Globus pallidus (tissue), 1 donor: ENCODE data around the gene GDF9.
A peak's percentile ranks its signal among the peaks of the same experiment; 100 is the strongest.

Experiments used
- DNase-seq: peaks from one replicate; pipeline ENCODE4 v3.0.0-alpha.2; 2015; ENCODE audit warnings: low spot score

The GDF9 gene

DNA sequence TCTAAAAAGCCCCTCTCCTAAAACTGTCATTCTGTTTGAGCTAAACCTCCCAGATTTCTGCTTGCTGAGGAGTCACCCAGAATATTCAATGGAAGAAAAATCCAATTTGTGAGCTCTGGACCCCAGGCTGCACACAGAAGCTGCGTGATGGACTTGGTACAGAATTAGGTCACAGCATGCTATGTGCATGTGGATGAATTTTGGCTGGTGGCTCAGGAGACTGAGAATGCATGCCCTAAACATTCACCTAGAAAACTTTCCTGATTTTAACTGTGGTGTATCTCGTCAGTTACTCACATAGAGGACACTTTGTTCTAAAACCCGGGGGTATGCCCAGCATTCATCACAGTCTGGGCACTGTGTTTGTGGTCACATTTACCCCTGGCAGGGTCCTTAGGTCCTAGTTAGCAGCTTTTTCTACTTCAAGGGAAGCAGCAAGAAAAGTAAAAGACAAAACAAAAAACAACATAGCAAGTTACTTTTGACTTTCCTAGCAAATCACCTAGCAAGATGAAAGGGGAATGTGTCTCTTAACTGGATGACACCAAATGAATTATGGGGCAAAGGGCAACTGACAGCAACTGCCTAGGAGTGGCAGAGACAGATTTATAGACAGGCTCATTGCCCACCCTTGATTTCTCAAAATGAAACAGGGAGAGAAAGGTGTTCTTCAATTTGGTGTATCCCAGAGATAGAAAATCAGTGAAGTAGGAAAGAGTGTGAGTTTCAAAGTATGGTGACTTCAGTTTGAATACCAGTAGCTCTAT lies 27.6 kb downstream of the GDF9 start:
- no peak for DNase-seq

DNA sequence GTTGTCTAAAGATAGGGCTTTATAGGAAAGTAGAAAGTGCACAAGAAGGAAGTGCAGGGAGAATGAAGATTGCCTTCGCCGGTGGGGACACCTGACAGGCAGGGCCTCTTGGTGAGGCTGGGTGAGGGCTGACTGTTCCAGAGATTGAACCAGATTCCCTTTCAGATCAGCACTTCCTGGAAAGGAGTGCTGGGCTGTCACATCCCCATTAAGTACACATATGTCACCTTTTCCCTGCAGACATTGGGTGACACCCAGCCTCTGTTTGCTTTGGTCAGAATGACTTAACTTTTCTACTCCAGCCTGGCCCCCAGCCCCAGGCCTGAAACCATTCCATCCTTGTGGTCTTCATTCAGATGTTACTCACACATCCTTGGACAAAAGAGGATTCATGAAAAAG lies 28.4 kb downstream of the GDF9 start:
- no peak for DNase-seq

DNA sequence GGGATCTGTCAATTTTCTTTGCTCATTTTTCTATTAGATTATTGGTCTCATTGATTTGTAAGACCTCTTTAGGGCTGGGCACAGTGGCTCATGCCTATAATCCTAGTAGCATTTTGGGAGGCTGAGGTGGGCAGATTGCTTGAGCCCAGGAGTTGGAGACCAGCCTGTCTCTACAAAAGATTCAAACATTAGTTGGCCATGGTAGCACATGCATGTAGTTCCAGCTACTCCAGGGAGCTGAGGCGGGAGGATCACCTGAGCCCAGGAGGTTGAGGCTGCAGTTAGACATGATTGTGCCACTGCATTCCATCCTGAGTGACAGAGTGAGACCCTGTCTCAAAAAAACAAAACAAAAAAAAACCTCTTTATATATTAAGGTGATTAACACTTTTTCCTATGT lies 29.4 kb downstream of the GDF9 start:
- DNase-seq = no peak

DNA sequence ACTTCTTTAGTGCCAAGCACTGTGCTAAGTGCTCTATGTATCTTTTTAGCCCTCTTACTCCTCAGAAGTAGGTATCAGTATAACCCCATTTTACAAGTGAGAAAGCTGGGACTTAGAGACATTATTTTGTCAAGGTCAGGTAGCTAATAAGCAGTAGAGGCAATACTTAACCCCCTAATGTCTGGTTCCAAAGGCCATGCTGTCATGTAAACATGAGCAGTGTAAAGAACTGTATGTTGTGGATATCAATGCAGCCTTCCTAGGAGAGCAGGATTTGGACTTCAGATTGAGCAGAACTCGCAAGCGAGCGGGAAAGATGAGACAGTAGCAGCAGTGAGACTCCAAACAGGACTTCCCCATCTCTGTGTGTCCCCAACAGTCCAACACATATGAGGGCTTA lies 32.2 kb downstream of the GDF9 start:
- DNase-seq = no peak

DNA sequence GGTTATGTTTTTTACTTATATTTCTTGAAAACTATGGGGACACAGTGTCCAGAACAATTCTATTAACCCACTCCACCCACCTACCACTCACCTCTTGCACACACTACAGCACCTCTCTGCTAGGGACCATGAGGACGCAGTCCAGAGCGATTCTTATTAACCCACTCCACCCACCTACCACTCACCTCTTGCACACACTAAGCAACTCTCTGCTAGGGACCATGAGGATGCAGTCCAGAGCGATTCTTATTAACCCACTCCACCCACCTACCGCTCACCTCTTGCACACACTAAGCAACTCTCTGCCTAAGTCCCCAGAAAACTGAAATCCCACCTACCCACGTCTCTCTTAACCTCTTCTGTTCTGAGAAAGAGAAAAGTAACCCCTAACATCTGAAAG lies 33.7 kb downstream of the GDF9 start:
- DNase-seq = no peak

DNA sequence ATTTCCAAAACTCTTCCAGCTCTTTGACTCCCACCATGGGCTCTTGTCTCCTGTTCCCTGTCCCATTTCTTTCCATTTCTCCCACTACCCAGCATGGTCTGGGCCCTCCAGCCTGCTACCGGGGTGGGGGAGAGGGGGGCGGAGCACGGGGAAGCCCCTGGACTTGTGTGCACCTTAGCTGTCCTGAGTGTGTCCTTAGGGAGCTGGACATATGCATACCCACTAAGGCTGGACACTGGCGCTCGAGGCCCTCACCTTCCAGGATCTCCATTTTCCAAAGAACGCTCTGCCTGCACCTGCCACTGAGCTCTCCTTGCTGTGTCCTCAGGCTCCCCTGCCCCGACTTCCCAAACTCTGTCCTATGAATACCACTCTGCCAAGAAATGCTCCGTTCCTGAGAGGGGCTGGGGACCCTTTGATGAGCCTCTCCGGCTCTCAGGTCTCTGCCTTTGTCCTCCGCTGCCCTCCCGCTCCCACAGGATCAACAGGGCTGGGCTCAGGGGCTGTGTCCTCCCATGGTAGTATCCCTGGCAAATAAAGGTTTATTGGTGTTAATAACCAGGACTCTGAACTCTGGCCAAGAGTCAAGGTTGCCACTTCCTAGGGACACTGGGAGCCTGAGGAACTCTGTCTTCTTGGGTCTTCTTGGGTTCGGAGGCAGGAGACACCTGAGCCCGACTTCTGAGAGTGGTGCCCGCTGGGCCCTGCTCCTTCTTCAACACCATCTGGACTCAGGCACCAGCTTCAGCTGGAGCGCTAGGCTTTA lies 35.0 kb downstream of the GDF9 start:
- DNase-seq = no peak

DNA sequence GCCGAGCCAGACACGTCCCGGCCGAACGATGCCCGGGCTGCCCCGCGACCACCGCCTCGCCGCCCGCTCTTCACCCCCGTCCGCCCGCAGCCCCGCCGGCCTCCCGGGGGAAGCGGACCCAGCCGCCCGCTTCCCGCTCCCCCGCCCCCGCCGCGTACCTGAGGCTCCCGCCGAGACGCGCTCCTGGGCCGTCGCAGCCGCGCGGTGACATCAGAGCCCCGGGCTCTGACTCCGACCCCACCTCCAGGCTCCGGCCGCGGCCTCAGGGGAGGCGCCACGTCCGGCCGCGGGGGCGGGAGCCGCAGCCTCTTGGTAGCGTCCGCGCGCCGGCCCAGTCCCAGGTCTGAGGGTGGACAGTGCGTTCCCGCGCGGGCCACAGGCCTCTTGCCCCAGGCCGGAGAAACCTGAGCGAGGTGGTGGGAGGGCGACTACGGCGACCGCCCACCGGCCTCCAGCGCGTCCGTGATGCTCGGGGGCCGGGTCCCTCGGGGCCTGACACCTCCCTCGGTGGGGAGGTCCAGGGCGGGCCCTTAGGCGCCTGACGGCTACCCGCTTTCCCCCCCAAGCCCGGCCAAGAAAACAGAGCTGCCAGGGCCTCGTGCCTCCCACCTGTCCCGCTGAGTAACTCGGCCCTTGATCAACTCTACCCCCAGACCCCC lies 35.7 kb downstream of the GDF9 start, which contains the start of gene SHROOM1:
SHROOM1 (minus strand) TSS at position 212 of the 659 bp plus-strand sequence. CDS start 4,507 bp downstream, outside the sequence.
- no peak for DNase-seq

DNA sequence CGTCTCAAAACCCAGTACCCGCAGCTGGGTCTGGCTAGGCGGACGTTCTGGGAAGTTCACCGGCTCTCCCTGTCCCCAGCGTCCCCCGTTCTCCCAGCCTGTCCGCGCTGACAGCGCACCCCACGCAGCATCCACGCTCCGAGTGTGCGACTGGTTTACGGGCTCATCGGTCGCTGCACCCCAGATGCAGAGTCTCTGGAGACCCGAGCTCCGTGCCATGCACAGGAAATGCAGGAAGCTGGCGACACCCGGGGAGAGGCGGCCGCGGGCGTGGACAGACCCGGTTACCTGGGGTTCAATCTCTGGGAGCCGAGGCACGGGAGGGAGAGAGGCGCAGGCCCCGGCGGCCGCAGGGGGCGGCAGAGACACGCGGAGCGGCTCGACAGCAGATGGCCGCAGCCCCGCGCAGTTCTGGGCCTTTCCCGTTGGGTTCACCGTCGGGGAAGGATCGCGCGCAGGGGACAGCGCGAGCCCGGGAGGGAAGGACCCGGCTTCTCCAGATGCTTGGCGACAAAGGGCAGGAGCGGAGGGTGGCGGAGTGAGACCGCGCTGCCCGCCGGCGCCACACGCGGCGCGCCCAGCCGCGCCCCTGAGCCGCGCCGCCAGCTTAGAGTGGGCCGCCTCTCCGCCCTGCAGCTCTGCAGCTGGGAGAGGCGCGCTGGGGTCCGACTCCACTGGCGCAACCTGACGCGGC lies 36.4 kb downstream of the GDF9 start:
- DNase-seq = peak; percentile 79

DNA sequence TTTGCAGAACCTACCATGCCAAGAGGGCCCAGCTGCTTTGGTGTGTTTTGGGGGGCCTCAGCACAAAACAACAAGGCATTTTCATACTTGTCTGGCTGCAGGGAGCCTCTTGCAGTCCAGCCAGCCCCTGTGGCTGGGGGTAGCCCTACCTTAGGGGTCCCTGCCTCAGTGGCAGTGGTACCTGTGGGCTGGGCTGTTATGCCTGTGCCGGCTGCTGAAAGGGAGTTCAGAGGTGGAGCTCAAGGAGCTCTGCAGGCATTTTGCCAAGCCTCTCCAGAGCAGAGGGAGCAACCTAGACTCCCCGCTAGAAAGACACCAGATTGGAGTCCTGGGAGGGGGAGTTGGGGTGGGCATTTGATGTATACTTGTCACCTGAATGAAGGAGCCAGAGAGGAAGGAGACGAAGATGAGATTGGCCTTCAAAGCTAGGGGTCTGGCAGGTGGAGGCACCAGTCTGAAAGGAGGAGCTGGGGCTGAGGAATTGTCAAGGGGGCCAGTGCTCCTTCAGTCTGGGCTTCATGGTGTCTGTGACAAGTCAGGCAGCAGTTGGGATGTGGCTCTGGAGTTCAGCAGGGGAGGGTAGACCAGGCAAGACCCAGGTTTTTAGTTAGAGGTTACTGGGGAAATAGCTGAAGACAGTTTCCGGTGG lies 37.3 kb downstream of the GDF9 start:
- DNase-seq = no peak

DNA sequence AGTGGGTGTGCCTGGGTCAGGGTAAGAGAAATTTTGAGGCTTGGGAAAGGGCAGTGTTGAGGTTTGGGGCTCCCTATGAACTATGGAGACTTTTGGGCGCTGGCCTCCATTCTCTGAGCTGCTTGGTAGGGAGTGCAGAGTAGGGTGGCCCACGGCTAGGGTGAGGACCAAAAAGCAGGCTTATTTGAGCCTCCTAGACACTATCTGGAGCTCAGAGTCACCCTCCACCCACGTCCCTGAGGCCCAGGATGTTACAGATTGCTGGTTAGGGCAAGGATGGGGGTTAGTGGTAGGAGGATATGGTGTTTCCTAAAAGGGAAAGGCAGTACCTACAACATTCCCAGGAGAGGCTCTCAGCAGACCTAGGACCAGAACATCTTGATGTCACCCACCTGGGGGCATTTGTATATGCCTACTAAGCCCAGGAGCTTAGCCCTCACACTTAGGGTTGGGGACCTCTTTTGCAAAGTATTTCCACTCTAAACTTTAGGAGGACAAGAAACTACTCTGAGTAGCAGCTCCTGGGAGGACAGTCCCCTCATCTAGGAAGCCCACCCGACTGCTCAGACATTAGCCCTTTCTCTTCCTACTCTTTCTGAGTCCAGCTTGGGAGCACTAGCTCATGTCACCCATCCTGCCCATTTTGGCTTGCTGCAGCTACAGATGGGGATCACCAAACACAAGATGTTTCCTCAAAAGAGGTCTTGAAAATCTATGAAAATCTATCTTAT lies 38.2 kb downstream of the GDF9 start:
- DNase-seq = no peak

DNA sequence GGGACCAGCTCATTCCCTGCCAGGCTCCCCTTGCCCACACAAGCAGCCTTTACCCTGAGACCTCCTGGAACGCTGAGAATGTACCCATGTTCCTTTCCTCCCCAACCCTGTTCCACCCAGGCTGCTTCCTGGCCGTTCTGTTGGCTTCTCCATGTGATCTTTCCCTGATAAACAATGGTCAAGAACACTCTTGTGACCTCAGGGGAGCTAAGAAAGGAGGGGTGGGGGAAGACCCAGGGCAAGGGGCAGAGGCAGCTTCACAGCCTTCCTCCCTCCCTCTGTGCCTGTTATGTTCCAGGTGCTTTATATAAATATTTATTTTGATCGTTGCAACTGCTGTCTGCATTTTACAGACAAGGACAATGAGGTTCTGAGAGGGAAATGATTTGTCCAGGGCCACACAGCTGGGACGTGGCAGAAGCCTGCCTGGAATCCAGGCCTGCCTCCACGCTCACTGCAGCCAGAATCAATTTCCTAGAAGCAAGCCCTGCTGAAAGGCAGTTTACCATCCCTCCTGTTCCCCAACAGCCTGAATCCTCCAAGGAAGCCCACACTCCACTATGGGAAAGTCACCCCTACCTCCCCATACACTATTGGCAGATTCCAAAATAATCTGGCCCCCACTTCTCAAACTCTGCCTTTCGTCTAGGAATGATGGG lies 39.7 kb downstream of the GDF9 start:
- DNase-seq = no peak

DNA sequence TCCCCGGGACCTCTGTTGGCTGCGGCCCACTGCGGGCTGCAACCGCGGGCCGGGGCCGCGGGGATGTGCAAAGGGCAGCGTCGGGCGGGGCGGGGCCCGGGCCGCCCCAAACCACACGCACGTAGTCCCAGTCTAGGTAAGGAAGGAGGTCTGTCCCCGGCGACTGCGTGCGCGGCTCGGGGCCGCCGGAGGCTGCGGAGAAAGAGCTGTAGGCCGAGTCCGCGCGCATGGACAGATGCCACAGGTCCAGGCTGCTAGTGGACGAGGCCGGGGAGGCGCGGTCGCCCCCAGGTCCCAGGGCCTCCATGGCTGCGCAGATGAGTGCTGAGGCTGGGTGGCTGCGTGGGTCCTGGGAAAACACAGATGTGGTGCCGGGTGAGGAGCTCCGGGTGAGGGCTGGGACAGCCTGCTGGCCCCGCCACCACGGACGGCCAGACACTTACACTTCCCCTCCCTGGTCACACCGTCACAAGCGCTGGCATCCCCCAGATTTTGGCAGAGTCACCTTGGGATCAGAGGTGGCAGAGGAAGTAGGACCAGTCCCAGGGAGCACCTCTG lies 40.4 kb downstream of the GDF9 start:
- DNase-seq = no peak

DNA sequence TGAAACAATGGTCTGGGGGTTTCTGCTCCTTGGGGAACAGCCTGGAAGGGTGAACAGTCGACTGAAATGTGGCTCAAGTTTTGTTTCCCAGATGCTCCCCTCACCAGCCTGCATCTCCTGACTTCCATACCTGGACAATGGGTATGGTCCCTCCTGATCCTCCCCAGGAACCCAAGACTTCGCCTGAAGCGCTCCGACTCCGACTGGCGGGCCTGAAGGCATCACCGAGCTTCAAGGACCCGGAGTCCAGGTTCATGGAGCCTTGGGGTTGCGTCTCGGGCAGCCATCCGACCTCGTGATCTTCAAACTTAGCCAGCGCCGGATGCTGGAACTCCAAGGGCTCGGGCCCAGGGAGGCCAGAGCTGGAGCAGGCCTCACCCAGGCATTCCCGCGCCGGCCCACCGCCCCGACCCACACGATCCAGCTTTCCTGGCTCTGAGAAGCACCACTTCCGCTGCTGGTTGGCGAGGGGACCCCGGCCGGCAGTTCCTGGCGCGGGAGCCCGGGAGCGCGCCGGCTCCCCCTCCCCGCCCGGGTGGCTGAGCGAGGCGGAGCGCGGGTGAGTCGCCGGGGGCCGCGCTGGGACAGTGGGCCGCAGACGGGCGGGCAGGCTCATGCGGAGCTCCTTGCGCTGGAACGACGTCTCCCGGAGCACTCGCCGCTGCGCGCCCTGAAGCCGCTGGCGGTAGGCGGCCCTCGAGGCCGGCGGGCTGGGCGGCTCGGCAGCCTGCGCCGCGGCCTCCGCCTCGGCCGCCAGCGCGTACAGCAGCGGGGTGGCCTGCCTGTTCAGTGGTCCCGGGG lies 41.0 kb downstream of the GDF9 start:
- no peak for DNase-seq

DNA sequence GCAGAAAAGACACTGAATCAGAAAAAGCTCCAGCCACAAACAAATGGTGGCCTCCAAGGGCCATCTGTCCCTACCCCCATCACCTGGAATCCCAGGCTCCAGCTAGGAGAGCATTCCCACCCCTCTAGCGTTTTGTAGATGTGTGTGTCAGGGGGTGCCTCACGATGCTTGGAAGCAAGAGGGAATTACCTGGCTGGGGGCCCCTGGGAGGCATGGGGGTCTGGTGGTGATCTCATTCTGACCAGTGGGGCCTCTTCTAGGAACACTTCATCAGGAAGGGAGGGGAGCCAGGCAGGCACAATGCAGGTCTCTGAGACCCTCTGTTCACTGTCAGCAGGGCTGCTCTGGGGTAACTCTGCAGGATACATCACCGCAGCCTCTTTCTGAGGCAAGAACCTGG lies 41.8 kb downstream of the GDF9 start:
- DNase-seq = no peak

DNA sequence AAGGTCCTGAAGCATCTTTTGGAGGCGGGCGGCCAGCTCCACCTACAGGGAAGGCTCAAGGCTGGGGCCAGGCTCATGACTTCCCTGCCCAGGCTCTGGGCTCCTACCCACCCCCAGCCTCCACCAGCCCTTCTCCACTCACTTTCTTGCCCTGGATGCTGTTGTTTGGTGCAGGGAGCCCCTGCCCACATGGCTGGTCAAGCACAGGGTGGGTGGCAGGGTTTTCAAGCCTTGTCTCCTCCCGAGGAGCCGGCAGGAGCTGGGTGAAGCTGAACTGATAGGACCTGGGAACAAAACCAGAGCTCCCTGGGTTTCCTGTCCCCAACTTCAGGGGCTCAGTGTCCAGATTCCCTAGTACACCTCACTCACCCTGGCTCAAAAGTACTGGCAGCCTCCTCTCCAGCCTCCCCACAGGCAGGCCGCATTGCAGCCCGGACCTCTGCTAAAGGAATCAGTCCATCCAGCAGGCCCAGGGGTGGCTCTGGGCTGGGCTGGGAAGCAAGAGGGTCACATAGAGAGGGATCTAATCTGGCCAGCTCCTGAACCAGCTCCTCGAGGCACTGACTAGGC lies 42.7 kb downstream of the GDF9 start:
- DNase-seq = no peak

DNA sequence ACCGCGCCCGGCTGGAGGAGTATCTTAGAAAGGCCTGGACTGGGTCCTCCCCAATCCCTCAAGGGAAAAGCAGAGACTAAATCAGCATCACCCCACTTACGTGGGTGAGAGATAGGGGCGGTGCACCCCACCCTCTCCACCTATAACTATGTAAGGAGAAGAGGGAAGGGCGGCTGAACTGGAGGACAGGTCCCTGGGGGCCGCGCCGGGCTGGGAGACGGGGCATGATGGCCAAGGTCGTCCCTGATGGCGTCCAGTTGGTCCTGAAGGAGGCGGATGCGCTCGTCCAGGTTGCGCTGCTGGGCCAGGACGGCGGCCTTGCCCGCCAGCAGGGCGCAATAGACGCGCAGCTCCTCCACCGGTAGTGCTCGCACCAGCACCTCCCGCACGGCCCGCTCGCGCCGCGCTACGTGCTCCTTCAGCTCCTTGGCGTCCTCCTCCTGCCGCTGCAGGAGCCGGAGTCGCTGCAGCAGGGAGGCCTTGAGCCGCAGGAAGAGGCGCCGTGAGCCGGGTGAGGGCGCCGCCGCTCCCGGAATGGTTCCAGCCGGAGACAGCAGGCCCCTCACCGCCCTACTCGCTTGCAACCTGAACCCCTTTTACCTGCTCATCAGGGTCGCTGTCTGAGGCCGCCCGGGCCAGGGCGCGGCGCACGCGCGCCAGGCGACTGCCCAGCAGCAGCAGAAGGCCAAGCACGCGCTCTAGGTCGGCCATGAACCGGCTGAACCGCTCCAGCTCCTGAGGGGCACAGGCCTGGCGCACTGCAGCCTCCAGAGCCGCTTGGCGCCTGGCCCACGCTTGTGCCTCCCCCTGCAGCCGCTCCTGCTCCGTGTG lies 43.4 kb downstream of the GDF9 start:
- no peak for DNase-seq

DNA sequence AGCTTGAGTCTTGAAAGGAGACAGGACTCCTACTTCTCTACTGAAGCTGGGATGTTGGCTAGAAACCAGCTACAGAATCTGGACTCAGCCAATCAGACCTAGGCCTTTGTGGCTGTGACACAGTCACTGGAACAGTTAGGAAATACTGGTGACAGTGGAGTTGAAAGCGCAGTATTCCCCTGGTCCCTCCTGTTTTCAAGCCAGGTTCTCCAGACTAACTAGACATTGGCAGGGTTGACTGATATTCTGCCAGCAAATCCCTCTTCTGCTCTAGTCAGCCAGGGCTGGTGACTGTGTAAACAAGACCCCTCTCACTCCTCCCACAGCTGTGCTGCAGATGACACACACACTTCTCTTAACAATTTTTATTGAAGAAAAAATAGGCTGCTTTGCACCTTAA lies 44.5 kb downstream of the GDF9 start:
- DNase-seq = peak; percentile 89

DNA sequence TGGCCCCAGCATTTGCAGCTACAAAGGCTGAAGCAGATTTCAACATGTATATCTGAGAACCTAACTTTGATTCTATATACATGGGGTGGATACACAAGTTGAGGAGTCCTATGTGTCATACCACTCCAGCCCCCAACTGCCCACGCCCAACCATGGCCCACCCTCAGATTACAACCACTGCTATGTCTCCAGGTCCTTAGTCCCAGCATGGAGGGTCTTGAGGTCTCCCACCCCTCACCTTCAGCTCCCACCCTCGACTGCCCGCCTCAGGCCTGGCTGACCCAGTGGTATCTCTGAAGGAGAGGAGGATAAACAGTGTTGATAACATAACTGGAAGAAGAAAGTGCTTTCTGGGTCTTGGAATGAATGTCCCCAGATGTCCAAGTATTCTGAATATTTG lies 44.9 kb downstream of the GDF9 start:
- no peak for DNase-seq
